HEK293T (cell line): ENCODE measurements around the gene ARID1B.

Source experiments
- ARNT ChIP-seq: fragments of 450-650 bp; IDR thresholded peaks from 2 replicates; pipeline ENCODE4 v1.6.1; 2017; ENCODE audit warnings: mild to moderate bottlenecking
- FOXA1 ChIP-seq: fragments of 450-650 bp; IDR thresholded peaks from 2 replicates; pipeline ENCODE4 v1.6.1; 2016; ENCODE audit warnings: mild to moderate bottlenecking
- FOXK2 ChIP-seq: fragments of 450-650 bp; IDR thresholded peaks from 2 replicates; pipeline ENCODE4 v1.6.1; 2016; ENCODE audit warnings: mild to moderate bottlenecking
- FOXM1 ChIP-seq: fragments of 450-650 bp; IDR thresholded peaks from 2 replicates; pipeline ENCODE4 v1.6.1; 2017; ENCODE audit warnings: mild to moderate bottlenecking, borderline replicate concordance
- L3MBTL2 ChIP-seq: fragments of 450-650 bp; conservative IDR thresholded peaks from 2 replicates; pipeline ENCODE4 v1.6.1; 2016; ENCODE audit warnings: mild to moderate bottlenecking
- NFRKB ChIP-seq: fragments of 450-650 bp; IDR thresholded peaks from 2 replicates; pipeline ENCODE4 v1.6.1; 2016; ENCODE audit warnings: mild to moderate bottlenecking, moderate library complexity
- PKNOX1 ChIP-seq: fragments of 450-650 bp; IDR thresholded peaks from 2 replicates; pipeline ENCODE4 v1.6.1; 2016

- TF ChIP-seq FOXM1 (no peak), FOXA1 (no peak), L3MBTL2 (no peak), NFRKB (no peak), ARNT (no peak), FOXK2 (no peak), PKNOX1 (no peak)
These were observed 456.0 kb downstream of the ARID1B start for GRCh38 chr6:157233156-157233555.
